ENCODE data around the gene CALCOCO1. TPM values are rescaled to one million over a fixed set of nuclear protein-coding genes. Genes with fewer than 3 reads are reported as not detected.

Gene CALCOCO1
- total and polyA plus RNA-seq, 9 of the 15 experiments (the other 6 are each of a cell fraction or from before 2014, with no cell fraction given): 1.9 to 31.8 (median 11.0) TPM

- Histone ChIP-seq H3K79me2 (ENCODE audit: control insufficient read depth, insufficient read depth, low read length) (no peaks in the 10 kb centered on the region), H3K9me1 (ENCODE audit: control insufficient read depth, insufficient read depth, low read length) (no peaks in the 10 kb centered on the region), H2AFZ (ENCODE audit: low read depth, low read length) (no peak overlapping the region), H3K9me3 (replicated peaks; ENCODE audit: control insufficient read depth, insufficient read depth, low read depth, low read length) (no peaks in the 10 kb centered on the region), H3K27me3 (ENCODE audit: control insufficient read depth in 2 of 2, insufficient read depth in 2 of 2, low read length in 2 of 2) (peaks cover 33 to 80% of the 10 kb centered on the region in 2 experiments), H3K4me3 (no peak overlapping the region), H3K27ac (ENCODE audit: extremely low read depth, low read depth, low read length) (no peak overlapping the region), H4K20me1 (replicated peaks; ENCODE audit: control insufficient read depth, insufficient read depth, low read length) (no peaks in the 10 kb centered on the region; the same call in 1 of the 2 replicates), H3K36me3 (ENCODE audit: control insufficient read depth, insufficient read depth, low read length) (no peaks in the 10 kb centered on the region), H3K4me2 (ENCODE audit: insufficient read depth, low read length) (no peak overlapping the region), H3K4me1 (replicated peaks in 1 of 2; ENCODE audit: control insufficient read depth in 2 of 2, insufficient read depth in 2 of 2, low read length in 2 of 2) (peaks cover 0 to under 1% of the 10 kb centered on the region in 2 experiments; a peak in 2 of 5 replicates), H3K9ac (ENCODE audit: insufficient read depth in 1 of 2, low read depth in 2 of 2, low read length in 2 of 2) (no peak overlapping the region)
- no peak for ATAC-seq
- BruUV-seq (replicated peaks): no TSS peak
- in situ Hi-C loops (cut with MboI) (loop anchor here (5.0 kb wide), 1 partner anchor 42 kb away; no protein-coding TSS in a partner anchor), intact Hi-C loops (cut with micrococcal nuclease) (no loop called here)
- TF ChIP-seq ZFPM2 (CRISPR knock-in tag; IDR thresholded peaks at IDR 0.05) (no peak), ZBED1 (IDR thresholded peaks at IDR 0.05) (no peak), XRCC3 (IDR thresholded peaks at IDR 0.05) (no peak), SETDB1 (IDR thresholded peaks at IDR 0.05; ENCODE audit: low read length) (no peak)
- no peak for DNase-seq (ENCODE audit: extremely low read depth in 1 of 4, low spot score in 3 of 4)
- FAIRE-seq: no peak
- WGBS (ENCODE audit: insufficient coverage, low coverage, missing lambda C conversion rate): 0% methylated on average over 6 of the region's 6 CpGs
- ChIA-PET CTCF (ENCODE audit: low intra/inter-chr PET ratio) (interaction anchor here (10.6 kb wide), 1 partner anchor 40 kb away, joined by 252 read pairs; no protein-coding TSS in a partner anchor), POLR2A (interaction anchor here (0.7 to 3.4 kb wide), 3 partner anchors 43 to 86 kb away, joined by 3 to 15 read pairs (median 3); no protein-coding TSS in a partner anchor)
These were observed 17.5 kb upstream of the CALCOCO1 start for GRCh38 chr12:53744751-53745150.

GRCh38 chr12:53744130-53744441 is 16.8 kb upstream of the CALCOCO1 start:
- CTCF ChIA-PET (ENCODE audit: low intra/inter-chr PET ratio): interaction anchor here (0.6 to 10.6 kb wide), 5 partner anchors 13 to 45 kb away, joined by 3 to 252 read pairs (median 5); no protein-coding TSS in a partner anchor
- Histone ChIP-seq H3K4me1 (replicated peaks in 1 of 2; ENCODE audit: control insufficient read depth in 2 of 2, insufficient read depth in 2 of 2, low read length in 2 of 2) (peaks cover 0 to 7% of the 10 kb centered on the region in 2 experiments; a peak in 4 of 5 replicates), H3K9me3 (replicated peaks; ENCODE audit: control insufficient read depth, insufficient read depth, low read depth, low read length) (no peaks in the 10 kb centered on the region), H4K20me1 (replicated peaks; ENCODE audit: control insufficient read depth, insufficient read depth, low read length) (no peaks in the 10 kb centered on the region; the same call in none of the 2 replicates), H3K9me1 (ENCODE audit: control insufficient read depth, insufficient read depth, low read length) (no peaks in the 10 kb centered on the region), H3K79me2 (ENCODE audit: control insufficient read depth, insufficient read depth, low read length) (no peaks in the 10 kb centered on the region), H3K4me3 (no peak overlapping the region), H3K27me3 (ENCODE audit: control insufficient read depth in 2 of 2, insufficient read depth in 2 of 2, low read length in 2 of 2) (peaks cover 36 to 80% of the 10 kb centered on the region in 2 experiments), H3K36me3 (ENCODE audit: control insufficient read depth, insufficient read depth, low read length) (no peaks in the 10 kb centered on the region), H2AFZ (ENCODE audit: low read depth, low read length) (no peak overlapping the region), H3K27ac (ENCODE audit: extremely low read depth, low read depth, low read length) (no peak overlapping the region), H3K9ac (ENCODE audit: insufficient read depth in 1 of 2, low read depth in 2 of 2, low read length in 2 of 2) (no peak overlapping the region), H3K4me2 (ENCODE audit: insufficient read depth, low read length) (no peak overlapping the region)
- intact Hi-C loops (cut with micrococcal nuclease) (no loop called here), in situ Hi-C loops (cut with MboI) (loop anchor here (5.0 kb wide), 1 partner anchor 42 kb away; no protein-coding TSS in a partner anchor)
- no TSS peak for BruUV-seq (replicated peaks)
- FAIRE-seq (no peak), DNase-seq (ENCODE audit: extremely low read depth in 1 of 4, low spot score in 3 of 4) (no peak), ATAC-seq (no peak)
- POLR2A ChIA-PET: interaction anchor here (0.6 to 3.4 kb wide), 6 partner anchors 10 to 423 kb away, joined by 3 to 15 read pairs (median 4); partner anchors contain the start of gene AAAS
- 0% methylated on average over 1 of the region's 1 CpG for WGBS (ENCODE audit: insufficient coverage, low coverage, missing lambda C conversion rate)
- TF ChIP-seq KDM4B (IDR thresholded peaks at IDR 0.05; ENCODE audit: borderline replicate concordance in 2 of 2, low read depth in 1 of 2) (no peak), HMBOX1 (IDR thresholded peaks at IDR 0.05) (no peak), TAL1 (IDR thresholded peaks at IDR 0.05) (no peak), CREB5 (CRISPR knock-in tag; IDR thresholded peaks at IDR 0.05) (no peak), ARHGAP35 (IDR thresholded peaks at IDR 0.05; ENCODE audit: partially characterized antibody) (no peak), ZNF124 (CRISPR knock-in tag; IDR thresholded peaks at IDR 0.05) (no peak), CBX5 (IDR thresholded peaks at IDR 0.05; ENCODE audit: borderline replicate concordance, low read depth) (no peak), HNRNPK (IDR thresholded peaks at IDR 0.05; ENCODE audit: low read depth, low read length, poor library complexity, severe bottlenecking) (no peak), KLF10 (CRISPR knock-in tag; IDR thresholded peaks at IDR 0.05) (no peak)
